ENCODE data around the gene PIM2.
A peak's percentile ranks its signal among the peaks of the same experiment; 100 is the strongest.

PIM2 gene

GRCh38 chrX:48958635-48959094 lies 39.8 kb upstream of the PIM2 start:
- H3K4me3 ChIP-seq (ENCODE audit: low read depth, low read length, poor library complexity, severe bottlenecking), result peak overlapping the region; percentile 87
- H3K9me3 ChIP-seq (ENCODE audit: low read length), result no peaks in the 10 kb centered on the region
- H3K27ac ChIP-seq (ENCODE audit: low read depth, low read length, poor library complexity, severe bottlenecking), result peak overlapping the region; percentile 93
- TF ChIP-seq, protein P1, sequence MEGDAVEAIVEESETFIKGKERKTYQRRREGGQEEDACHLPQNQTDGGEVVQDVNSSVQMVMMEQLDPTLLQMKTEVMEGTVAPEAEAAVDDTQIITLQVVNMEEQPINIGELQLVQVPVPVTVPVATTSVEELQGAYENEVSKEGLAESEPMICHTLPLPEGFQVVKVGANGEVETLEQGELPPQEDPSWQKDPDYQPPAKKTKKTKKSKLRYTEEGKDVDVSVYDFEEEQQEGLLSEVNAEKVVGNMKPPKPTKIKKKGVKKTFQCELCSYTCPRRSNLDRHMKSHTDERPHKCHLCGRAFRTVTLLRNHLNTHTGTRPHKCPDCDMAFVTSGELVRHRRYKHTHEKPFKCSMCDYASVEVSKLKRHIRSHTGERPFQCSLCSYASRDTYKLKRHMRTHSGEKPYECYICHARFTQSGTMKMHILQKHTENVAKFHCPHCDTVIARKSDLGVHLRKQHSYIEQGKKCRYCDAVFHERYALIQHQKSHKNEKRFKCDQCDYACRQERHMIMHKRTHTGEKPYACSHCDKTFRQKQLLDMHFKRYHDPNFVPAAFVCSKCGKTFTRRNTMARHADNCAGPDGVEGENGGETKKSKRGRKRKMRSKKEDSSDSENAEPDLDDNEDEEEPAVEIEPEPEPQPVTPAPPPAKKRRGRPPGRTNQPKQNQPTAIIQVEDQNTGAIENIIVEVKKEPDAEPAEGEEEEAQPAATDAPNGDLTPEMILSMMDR (IDR thresholded peaks at IDR 0.05; ENCODE audit: low read length), result no peak
- TF ChIP-seq EZH2 (IDR thresholded peaks at IDR 0.05; ENCODE audit: borderline replicate concordance, low read length), result no peak
- H3K9me2 ChIP-seq (ENCODE audit: low read depth, low read length), result no peaks in the 10 kb centered on the region
- H3K36me3 ChIP-seq (ENCODE audit: insufficient read depth, low read length), result peaks cover 20% of the 10 kb centered on the region
- peak overlapping the region; percentile 94 for H3K4me2 ChIP-seq (ENCODE audit: low read length)
- no peaks in the 10 kb centered on the region for H3K27me3 ChIP-seq (ENCODE audit: insufficient read depth, low read length)
- no peaks in the 10 kb centered on the region for H4K20me1 ChIP-seq (ENCODE audit: insufficient read depth, low read length)
- H3K9ac ChIP-seq (ENCODE audit: low read length), result peak overlapping the region; percentile 95
- H3K79me2 ChIP-seq (ENCODE audit: insufficient read depth, low read length), result peaks cover 14% of the 10 kb centered on the region; the same call in 1 of the 2 replicates
- H2AFZ ChIP-seq (ENCODE audit: low read length), result no peak overlapping the region
- H3F3A ChIP-seq (ENCODE audit: insufficient read depth, low read length), result no peaks in the 10 kb centered on the region
- H3K4me1 ChIP-seq (ENCODE audit: insufficient read depth, low read length, severe bottlenecking), result peaks cover 43% of the 10 kb centered on the region

GRCh38 chrX:48957827-48958634 lies 39.2 kb upstream of the PIM2 start:
- Histone ChIP-seq H3F3A (ENCODE audit: insufficient read depth, low read length) (no peaks in the 10 kb centered on the region), H3K36me3 (ENCODE audit: insufficient read depth, low read length) (peaks cover 20% of the 10 kb centered on the region), H3K4me1 (ENCODE audit: insufficient read depth, low read length, severe bottlenecking) (peaks cover 43% of the 10 kb centered on the region), H4K20me1 (ENCODE audit: insufficient read depth, low read length) (no peaks in the 10 kb centered on the region), H3K79me2 (ENCODE audit: insufficient read depth, low read length) (peaks cover 14% of the 10 kb centered on the region; the same call in 1 of the 2 replicates), H3K4me2 (ENCODE audit: low read length) (peak overlapping the region; percentile 94), H3K9me2 (ENCODE audit: low read depth, low read length) (no peaks in the 10 kb centered on the region), H2AFZ (ENCODE audit: low read length) (no peak overlapping the region), H3K9me3 (ENCODE audit: low read length) (no peaks in the 10 kb centered on the region), H3K27ac (ENCODE audit: low read depth, low read length, poor library complexity, severe bottlenecking) (peak overlapping the region; percentile 93), H3K27me3 (ENCODE audit: insufficient read depth, low read length) (no peaks in the 10 kb centered on the region), H3K4me3 (ENCODE audit: low read depth, low read length, poor library complexity, severe bottlenecking) (peak overlapping the region; percentile 87), H3K9ac (ENCODE audit: low read length) (peak overlapping the region; percentile 95)
- no peak for TF ChIP-seq EZH2 (IDR thresholded peaks at IDR 0.05; ENCODE audit: borderline replicate concordance, low read length)
- TF ChIP-seq, protein P1 (IDR thresholded peaks at IDR 0.05; ENCODE audit: low read length), result no peak

DNA sequence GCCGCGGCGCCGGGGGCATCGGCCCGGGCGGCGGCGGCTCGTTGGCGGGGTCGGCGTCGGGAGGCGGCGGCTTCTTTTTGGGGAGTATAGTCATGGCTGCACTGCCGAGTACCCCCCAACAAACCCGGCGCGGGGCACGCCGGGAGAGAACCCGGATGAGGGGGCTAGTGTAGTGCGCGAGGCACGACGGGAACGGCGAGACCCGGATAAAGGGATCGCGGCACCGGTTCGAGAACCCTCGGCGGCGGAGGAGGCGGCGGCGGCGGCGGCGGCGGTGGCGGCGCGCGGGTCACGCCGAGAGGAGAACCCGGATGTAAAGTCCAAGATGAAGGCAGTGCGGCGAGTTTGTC lies 38.6 kb upstream of the PIM2 start, which contains the start of gene OTUD5:
TSS of gene OTUD5 (minus strand) at position 131 of the 350 bp plus-strand sequence. CDS start at position 94, 37 bp downstream.
- peak within 1 kb of the TSS; percentile 87 for H3K4me3 ChIP-seq (ENCODE audit: low read depth, low read length, poor library complexity, severe bottlenecking)
- no peaks in the 10 kb centered on the region for H3K9me3 ChIP-seq (ENCODE audit: low read length)
- H3K9me2 ChIP-seq (ENCODE audit: low read depth, low read length), result no peaks in the 10 kb centered on the region
- peaks cover 42% of the 10 kb centered on the region for H3K4me1 ChIP-seq (ENCODE audit: insufficient read depth, low read length, severe bottlenecking)
- H3K4me2 ChIP-seq (ENCODE audit: low read length), result peak within 1 kb of the TSS; percentile 94
- no peaks in the 10 kb centered on the region for H3F3A ChIP-seq (ENCODE audit: insufficient read depth, low read length)
- H3K27me3 ChIP-seq (ENCODE audit: insufficient read depth, low read length), result no peaks in the 10 kb centered on the region
- peak within 1 kb of the TSS; percentile 93 for H3K27ac ChIP-seq (ENCODE audit: low read depth, low read length, poor library complexity, severe bottlenecking)
- TF ChIP-seq EZH2 (IDR thresholded peaks at IDR 0.05; ENCODE audit: borderline replicate concordance, low read length), result no peak
- TF ChIP-seq, protein P1 (IDR thresholded peaks at IDR 0.05; ENCODE audit: low read length), result no peak
- H3K9ac ChIP-seq (ENCODE audit: low read length), result peak within 1 kb of the TSS; percentile 95
- H3K36me3 ChIP-seq (ENCODE audit: insufficient read depth, low read length), result peaks cover 20% of the 10 kb centered on the region
- no peaks in the 10 kb centered on the region for H4K20me1 ChIP-seq (ENCODE audit: insufficient read depth, low read length)
- H3K79me2 ChIP-seq (ENCODE audit: insufficient read depth, low read length), result peaks cover 16% of the 10 kb centered on the region; the same call in 1 of the 2 replicates
- H2AFZ ChIP-seq (ENCODE audit: low read length), result no peak within 1 kb of the TSS

Data from OCI-LY1 (cell line).